ENCODE measurements around the gene PCDH9.

Gene PCDH9

DNA sequence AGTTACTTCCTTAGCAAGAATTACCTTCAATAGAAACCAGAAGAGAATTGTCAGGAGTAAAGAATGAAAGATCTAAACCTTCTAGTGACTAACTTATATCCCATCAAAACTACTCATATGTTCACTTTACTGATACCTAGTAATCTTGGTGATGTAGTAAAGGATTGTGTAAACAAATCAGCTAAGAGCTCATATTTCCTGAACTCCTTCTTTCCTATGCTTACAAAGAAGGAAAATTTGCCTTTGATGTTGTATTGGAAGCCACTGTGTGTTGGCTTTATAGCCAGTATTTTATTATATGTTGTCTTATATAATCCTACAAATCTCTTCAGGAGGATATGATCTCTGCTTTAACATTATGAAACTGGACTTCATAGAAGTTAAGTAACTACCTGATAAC lies 671.0 kb downstream of the PCDH9 start:
- TF ChIP-seq, protein P1, sequence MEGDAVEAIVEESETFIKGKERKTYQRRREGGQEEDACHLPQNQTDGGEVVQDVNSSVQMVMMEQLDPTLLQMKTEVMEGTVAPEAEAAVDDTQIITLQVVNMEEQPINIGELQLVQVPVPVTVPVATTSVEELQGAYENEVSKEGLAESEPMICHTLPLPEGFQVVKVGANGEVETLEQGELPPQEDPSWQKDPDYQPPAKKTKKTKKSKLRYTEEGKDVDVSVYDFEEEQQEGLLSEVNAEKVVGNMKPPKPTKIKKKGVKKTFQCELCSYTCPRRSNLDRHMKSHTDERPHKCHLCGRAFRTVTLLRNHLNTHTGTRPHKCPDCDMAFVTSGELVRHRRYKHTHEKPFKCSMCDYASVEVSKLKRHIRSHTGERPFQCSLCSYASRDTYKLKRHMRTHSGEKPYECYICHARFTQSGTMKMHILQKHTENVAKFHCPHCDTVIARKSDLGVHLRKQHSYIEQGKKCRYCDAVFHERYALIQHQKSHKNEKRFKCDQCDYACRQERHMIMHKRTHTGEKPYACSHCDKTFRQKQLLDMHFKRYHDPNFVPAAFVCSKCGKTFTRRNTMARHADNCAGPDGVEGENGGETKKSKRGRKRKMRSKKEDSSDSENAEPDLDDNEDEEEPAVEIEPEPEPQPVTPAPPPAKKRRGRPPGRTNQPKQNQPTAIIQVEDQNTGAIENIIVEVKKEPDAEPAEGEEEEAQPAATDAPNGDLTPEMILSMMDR (IDR thresholded peaks at IDR 0.05; ENCODE audit: low read depth, low read length): no peak
- no peak for TF ChIP-seq EZH2phosphoT487 (IDR thresholded peaks at IDR 0.05; ENCODE audit: low read depth)
- Histone ChIP-seq H3K79me2 (ENCODE audit: low read length) (no peaks in the 10 kb centered on the region), H2AFZ (ENCODE audit: low read depth, low read length) (no peak overlapping the region), H4K20me1 (ENCODE audit: insufficient read depth, low read length) (no peaks in the 10 kb centered on the region), H3K4me3 (ENCODE audit: low read length) (no peak overlapping the region), H3K27ac (ENCODE audit: low read length) (0 out of 2 replicates have a peak overlapping the region, but pooled peaks have one; percentile 48), H3K9me3 (ENCODE audit: insufficient read depth, low read length) (no peaks in the 10 kb centered on the region), H3K36me3 (replicated peaks; ENCODE audit: low read depth, low read length) (no peaks in the 10 kb centered on the region), H3K27me3 (ENCODE audit: low read depth, low read length) (no peaks in the 10 kb centered on the region), H3K9ac (ENCODE audit: low read length) (no peak overlapping the region), H3K4me1 (ENCODE audit: low read length) (peaks cover 17% of the 10 kb centered on the region), H3K4me2 (ENCODE audit: low read length) (peak overlapping the region; percentile 37; the same call in 1 of the 2 replicates)

DNA sequence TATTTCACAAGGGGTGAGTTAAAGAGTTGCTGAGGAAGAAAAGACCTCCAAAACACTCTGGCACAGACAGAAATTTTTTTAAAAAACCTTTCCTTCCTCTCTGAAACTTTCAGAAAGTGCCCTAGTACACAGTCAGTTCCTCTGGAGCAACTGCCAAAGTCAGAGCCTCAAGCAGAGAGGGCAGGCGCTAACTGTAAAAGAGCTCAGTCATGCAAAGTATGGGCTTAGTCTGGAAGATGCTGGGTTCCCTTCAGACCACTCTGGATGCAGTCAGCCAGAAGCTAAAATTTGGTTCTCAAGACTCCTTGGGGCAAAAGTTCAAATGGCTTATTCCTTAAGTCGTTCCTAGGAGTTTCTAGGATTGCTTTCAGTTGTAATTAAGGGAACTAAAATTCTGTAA lies 671.6 kb downstream of the PCDH9 start:
- H3K4me2 ChIP-seq (ENCODE audit: low read length): peak overlapping the region; percentile 37
- no peaks in the 10 kb centered on the region for H3K27me3 ChIP-seq (ENCODE audit: low read depth, low read length)
- no peak overlapping the region for H3K9ac ChIP-seq (ENCODE audit: low read length)
- peak overlapping the region; percentile 80 for H2AFZ ChIP-seq (ENCODE audit: low read depth, low read length)
- no peaks in the 10 kb centered on the region for H3K79me2 ChIP-seq (ENCODE audit: low read length)
- peaks cover 17% of the 10 kb centered on the region for H3K4me1 ChIP-seq (ENCODE audit: low read length)
- H3K36me3 ChIP-seq (replicated peaks; ENCODE audit: low read depth, low read length): no peaks in the 10 kb centered on the region
- H3K27ac ChIP-seq (ENCODE audit: low read length): peak overlapping the region; percentile 48
- TF ChIP-seq EZH2phosphoT487 (IDR thresholded peaks at IDR 0.05; ENCODE audit: low read depth): no peak
- TF ChIP-seq, protein P1 (IDR thresholded peaks at IDR 0.05; ENCODE audit: low read depth, low read length): no peak
- H3K9me3 ChIP-seq (ENCODE audit: insufficient read depth, low read length): no peaks in the 10 kb centered on the region
- no peaks in the 10 kb centered on the region for H4K20me1 ChIP-seq (ENCODE audit: insufficient read depth, low read length)
- H3K4me3 ChIP-seq (ENCODE audit: low read length): no peak overlapping the region

DNA sequence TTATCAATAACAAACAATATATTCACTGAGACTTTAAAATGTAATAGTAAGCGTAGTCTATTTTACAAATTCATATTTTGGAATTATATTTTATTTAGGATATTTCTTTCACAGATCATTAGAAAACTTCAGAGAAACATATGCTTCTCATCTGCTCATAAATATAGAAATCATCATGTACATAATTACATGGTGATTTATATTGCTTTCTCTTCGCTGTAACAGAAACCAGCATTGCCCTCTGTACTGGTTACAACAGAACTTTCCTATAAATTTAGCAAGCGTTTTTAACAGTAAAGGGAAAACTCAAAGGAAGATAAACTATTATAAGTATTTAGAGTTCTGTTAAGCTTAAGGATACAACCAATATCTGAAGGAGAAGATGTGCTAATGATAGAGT lies 672.8 kb downstream of the PCDH9 start:
- Histone ChIP-seq H3K27ac (ENCODE audit: low read length) (no peak overlapping the region), H3K27me3 (ENCODE audit: low read depth, low read length) (no peaks in the 10 kb centered on the region), H3K9me3 (ENCODE audit: insufficient read depth, low read length) (0 out of 2 replicates have a peak, but pooled peaks cover 3% of the 10 kb centered on the region), H3K79me2 (ENCODE audit: low read length) (no peaks in the 10 kb centered on the region), H3K4me2 (ENCODE audit: low read length) (no peak overlapping the region), H4K20me1 (ENCODE audit: insufficient read depth, low read length) (no peaks in the 10 kb centered on the region), H3K9ac (ENCODE audit: low read length) (no peak overlapping the region), H2AFZ (ENCODE audit: low read depth, low read length) (no peak overlapping the region), H3K4me3 (ENCODE audit: low read length) (no peak overlapping the region), H3K36me3 (replicated peaks; ENCODE audit: low read depth, low read length) (no peaks in the 10 kb centered on the region), H3K4me1 (ENCODE audit: low read length) (peaks cover 19% of the 10 kb centered on the region)
- no peak for TF ChIP-seq EZH2phosphoT487 (IDR thresholded peaks at IDR 0.05; ENCODE audit: low read depth)
- TF ChIP-seq, protein P1 (IDR thresholded peaks at IDR 0.05; ENCODE audit: low read depth, low read length): no peak

DNA sequence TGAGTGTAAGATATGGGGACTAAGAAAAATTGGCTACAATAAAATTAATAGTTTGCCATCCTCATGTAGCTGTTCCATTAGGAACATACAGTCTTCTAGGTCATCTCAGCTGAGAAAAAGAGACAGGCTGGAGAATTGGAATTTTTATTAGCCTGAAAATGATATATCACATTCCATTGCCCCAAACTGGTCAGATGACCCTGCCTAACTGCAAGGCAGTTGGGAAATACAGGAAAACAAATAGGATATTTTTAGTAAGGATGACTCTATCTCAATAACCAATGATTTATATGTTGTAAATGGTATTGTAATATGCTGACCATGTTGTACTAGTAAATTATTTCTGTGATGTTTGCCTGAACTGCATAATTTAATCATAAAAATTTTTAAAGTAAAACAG lies 673.8 kb downstream of the PCDH9 start:
- Histone ChIP-seq H3K4me2 (ENCODE audit: low read length) (no peak overlapping the region), H2AFZ (ENCODE audit: low read depth, low read length) (no peak overlapping the region), H3K9ac (ENCODE audit: low read length) (no peak overlapping the region), H4K20me1 (ENCODE audit: insufficient read depth, low read length) (no peaks in the 10 kb centered on the region), H3K27me3 (ENCODE audit: low read depth, low read length) (no peaks in the 10 kb centered on the region), H3K36me3 (replicated peaks; ENCODE audit: low read depth, low read length) (peaks cover 4% of the 10 kb centered on the region), H3K79me2 (ENCODE audit: low read length) (no peaks in the 10 kb centered on the region), H3K9me3 (ENCODE audit: insufficient read depth, low read length) (0 out of 2 replicates have a peak, but pooled peaks cover 3% of the 10 kb centered on the region), H3K4me1 (ENCODE audit: low read length) (peaks cover 20% of the 10 kb centered on the region), H3K27ac (ENCODE audit: low read length) (no peak overlapping the region), H3K4me3 (ENCODE audit: low read length) (no peak overlapping the region)
- no peak for TF ChIP-seq EZH2phosphoT487 (IDR thresholded peaks at IDR 0.05; ENCODE audit: low read depth)
- TF ChIP-seq, protein P1 (IDR thresholded peaks at IDR 0.05; ENCODE audit: low read depth, low read length): no peak

Measured in OCI-LY3 (cell line).